Activated CD4-positive, alpha-beta T cell treated with anti-CD3 and anti-CD28 coated beads, Interleukin-10, Interleukin-2, amounts not matched to agents 100 ng/mL and 50 ng/mL, durations not matched to agents 16 hours and 8 hours (primary cell): ENCODE results near the gene GPR84.

ENCODE experiments used
- DNase-seq: peaks from one replicate; pipeline ENCODE4 v3.0.0-alpha.2; 2020

Gene GPR84

DNA sequence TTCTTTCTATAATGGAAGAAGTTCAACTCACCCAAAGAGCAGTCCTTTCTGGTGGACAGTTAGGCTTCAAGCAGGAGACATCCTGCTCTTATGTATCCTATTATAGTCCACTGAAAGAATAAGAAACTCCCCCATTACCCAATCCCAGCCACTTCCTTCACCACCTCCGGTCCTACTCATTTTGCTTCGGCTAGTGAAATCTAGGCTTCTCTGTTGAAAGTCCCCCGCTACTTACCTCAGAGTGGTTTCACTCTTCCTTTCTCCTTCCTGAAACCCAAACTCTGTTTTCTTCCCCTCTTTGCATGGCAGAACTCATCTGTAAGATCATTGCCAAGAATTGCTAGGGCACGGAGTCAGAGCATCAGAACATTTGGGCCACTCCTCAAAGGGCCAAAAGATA lies at the start of gene GPR84:
TSS of gene GPR84 (minus strand) at position 74 of the 400 bp plus-strand sequence. CDS start 635 bp downstream, outside the sequence.
- DNase-seq: peak; percentile 86

DNA sequence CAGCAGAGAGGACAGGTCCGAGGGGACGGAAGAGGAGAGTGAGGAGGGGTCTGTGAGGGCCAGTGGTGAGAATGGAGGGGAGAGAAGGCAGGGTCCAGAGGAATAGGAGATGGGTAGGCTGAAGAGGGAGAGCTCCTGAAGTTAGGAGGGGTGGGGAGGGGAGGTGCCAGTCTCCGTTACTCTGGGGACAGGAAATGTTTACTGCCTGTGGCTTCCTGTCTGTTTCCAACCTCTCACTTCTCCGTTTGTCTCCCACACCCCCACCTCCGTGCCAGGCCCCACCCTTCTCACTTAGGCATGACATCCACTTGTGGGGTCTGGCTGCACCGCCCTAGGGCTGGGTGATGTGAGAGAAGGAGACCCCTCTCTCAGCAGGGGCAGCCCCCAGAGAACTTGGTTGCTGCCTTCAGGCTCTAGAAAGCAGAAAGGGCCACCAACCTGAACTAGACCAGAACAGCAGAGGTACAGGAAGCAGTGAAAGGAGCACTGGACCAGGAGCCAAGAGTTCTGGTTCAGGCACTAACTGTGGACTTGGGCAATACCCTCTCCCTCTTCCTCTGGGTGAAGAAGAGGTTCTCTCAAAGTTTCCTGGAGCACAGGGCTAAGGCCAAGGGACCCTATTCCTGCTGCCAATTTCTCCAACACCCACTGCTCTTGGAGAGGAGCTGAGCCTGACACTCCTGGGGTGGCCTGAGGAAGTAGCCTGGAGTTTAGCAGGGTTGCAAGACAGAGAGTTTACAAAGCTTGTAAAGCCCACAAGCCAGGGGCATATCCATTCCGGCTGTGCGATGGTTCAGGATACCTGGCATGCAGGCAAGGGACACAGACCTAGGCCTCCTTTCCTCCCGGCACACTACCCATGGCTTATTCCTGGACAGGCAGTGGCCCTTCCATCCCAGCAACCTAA lies 49.3 kb upstream of the GPR84 start:
- DNase-seq: peak; percentile 83

DNA sequence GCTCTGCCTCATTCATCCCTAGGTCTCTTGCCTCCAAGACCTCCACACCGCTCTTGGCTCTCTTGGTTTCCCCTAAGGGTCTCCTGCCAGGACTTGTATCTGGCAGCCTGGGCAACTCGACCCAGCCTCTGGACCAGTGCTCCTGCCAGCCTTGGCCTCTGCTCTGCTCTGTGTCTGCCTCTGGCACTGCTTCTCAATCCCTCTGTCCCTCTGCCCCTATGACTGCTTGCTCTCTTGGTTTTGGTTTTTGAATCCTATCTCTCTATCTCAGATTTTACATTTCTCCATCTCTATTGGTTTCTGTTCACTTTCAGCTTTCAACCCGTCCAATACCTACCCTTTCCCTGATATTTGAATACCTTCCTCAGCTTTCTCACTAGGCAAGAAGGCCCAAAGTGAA lies 48.5 kb upstream of the GPR84 start:
- peak; percentile 33 for DNase-seq

DNA sequence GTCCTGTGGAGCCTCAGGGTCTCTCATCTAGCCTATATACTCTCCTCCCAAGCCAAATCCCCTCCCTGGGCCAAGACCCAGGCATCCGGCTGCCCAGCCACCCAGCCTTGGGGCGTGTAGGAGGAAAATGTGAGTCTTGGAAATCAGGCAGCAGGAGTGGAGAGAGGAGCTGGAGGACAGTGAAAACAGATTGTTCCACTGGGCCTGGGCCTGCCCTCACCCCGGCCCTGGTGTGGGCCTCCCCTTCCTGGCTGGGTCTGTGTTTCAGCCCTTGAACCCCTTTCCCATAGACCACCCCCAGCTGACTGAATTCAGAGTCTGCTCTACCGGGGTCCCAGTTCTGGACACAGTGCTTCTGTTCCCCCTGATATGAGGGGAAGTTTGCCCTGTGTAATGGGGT lies 48.1 kb upstream of the GPR84 start:
- no peak for DNase-seq

DNA sequence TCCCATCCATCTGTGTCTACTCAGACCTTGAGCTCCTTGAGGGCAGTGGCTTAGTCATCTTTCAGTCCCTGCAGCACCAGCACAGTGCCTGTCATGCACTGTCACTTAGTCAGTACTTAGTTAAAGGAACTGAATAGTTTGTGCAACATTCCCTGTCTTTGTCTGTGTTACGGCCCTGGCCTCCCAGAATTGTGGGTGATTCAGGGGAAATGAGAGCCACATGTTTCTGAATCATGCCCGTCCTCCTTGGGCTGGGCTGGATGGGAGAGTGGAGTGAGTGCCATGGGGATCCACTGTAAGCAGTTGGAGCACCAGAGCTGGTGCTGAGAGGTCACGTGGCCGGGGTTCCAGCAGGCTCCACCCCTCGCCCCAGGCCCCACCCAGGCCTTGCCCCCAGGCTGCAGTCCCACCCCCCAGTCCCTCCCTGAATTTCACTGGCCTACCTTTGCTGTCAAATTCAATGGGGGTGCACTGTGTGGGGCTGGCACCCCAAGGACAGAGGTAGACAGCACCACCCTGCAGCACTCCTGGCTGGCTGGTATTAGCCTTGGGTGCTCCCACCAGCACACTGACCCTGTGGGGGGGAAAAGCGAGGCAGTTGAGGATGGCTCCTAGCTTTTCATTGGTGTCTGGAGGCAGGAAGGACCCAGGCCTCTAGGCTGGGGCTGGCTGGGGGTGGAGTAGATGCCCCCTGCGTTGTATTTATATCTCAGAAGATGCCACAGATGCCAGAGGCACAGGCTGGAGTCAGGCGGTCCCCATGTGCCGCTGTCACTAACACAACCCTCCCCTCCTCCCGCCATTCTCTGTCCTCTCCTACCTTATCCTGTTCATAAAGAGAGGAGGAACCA lies 47.3 kb upstream of the GPR84 start:
- peak; percentile 75 for DNase-seq

DNA sequence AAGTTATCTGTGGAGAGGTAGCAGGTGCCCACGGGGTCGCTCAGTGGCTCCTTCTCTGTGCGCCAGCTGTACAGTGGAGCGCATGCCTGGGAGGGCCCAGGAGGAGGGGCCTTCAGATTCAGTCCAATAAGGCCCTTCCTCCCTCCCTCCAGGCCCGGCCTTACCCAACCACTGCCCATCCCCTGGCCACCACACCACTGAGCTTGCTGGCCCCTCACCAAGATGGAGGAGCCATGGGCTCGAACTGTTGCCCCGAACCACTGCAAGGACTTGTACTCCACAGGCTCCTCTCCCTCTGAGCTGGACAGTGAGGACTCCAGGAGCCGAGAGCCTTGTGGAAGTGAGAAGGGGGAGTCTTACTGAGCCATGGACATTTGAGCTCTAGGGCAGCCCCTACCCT lies 45.0 kb upstream of the GPR84 start:
- no peak for DNase-seq

DNA sequence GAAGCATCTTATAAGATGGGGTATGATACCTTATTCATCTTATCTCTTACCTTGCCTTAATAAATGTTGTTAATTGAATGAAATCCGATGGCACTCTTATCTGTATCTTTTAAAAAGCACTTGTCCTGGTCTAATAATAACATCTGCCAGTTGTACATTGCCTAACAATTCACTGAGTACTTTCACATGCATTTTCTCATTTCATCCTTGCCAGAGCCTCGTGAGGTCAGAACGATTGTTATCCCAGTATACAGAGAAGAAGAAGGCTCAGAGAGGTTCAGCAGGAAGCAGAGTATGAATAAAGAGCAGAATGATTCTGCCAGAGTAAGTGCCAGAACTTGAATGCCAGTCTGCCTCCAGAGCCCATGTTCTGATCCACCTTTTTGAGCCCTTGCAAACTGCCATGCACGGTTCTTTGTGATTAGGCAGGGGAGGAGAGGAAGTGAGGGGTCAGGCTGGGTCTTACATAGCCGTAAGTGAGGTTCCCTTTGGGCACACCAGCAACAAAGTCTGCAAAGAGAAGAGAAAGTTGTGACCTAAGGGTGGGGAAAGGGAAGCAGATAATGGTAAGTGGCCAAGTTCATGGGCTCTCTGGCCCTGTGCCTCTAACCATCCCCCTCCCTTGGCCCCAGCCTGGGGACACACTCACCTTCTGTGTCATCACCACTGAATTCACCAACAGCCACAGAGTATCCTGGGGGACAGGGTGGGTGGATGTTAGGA lies 43.1 kb upstream of the GPR84 start:
- no peak for DNase-seq

DNA sequence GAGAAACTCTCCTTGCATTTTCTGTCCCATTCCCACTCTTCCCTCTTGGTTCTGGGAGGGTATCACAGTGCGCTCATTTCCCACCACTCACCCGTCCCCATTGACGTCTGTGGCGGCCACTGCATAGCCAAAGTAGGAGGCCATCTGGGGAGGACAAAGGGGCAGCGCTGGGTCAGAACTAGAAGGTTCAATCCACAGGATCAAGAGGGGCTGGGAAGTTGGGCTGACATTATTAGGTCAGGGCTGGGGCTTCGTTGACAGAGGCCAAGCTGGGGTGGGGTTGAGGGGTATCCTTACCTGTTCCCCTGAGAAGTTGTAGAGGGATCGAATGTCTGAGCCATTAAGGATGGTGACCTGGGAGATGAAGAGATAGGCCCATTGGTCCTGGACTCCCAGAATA lies 41.3 kb upstream of the GPR84 start:
- DNase-seq: no peak

DNA sequence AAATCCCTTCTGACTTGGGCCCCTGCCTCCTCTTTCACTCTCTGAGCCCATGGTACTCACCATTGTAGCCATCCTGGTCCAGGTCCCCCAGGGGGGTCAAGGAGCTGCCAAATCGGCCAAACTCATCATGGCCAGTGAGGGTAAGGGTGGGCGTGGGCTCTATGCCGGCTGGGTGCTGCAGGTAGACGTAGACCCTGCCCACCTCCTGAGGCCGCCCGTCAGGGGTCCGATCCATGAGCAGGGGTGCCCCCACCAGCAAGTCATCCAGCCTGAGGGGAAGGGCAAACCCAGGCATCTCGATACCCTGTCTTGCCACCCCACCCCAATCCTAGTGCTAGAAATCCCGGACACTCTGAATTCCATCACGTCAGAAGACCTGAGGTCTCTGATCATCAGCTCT lies 40.8 kb upstream of the GPR84 start:
- DNase-seq: no peak

DNA sequence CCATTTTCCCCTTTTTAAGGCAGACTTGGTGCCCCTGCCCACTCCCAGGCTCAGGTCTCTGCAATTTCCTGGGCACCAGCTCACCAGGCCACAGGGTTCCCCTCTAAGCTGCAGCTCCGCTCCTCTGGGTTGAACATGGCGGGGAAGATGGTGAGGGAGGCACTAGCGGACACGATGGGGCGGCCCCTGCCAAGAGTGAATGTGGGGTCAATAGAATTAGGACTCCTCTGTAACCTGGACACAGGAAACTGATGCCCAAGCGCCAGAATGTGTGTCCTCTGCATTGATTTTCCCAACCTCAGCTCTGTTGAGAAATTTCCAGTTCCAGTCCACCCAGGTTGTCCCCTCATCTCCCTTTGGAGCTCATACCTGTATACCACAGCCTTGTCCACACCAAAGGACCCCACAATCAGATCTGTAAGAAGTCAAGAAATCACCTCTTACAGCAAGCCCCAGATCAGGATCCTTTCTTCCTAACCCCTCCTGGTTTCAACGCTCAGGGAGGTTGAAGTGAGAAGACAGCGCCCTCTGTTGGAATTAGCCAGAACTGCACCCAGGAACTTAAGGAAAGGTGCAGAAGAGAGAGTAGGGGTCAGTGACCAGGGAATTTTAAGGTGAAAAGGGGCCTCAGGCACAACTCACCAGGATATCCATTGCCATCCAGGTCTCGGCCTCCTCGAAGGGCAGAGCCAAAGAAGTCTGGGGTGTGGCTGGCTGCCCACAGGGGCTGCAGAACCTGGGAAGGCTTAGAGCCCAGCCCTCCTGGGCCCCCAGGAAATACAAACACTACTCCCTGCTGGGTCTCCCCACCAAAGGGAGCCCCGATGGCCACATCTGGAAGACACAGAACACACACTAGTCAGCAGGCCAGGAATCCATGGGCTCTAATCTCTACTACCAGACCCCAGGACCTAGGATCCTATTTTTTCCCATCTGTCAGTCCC lies 40.0 kb upstream of the GPR84 start:
- peak; percentile 59 for DNase-seq

DNA sequence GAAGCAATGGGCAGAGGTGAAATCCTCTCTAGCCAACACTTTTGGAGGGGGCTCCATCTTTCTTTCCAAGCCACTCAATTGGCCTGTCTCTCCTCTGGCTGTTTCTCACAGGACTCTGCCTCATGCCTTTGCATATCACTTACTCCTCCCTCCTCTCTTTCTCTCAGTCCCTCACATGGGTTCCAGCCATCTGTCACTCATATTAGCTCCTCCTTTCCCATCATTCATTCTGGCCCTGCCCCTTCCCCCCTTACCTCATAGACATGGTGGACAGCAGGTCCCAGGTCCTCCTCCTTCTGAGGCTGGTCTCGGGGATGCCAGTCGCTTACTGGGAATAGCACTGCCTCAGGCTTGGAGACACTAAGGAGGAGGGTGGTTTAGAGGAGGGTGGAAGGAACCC lies 36.8 kb upstream of the GPR84 start:
- DNase-seq: no peak

DNA sequence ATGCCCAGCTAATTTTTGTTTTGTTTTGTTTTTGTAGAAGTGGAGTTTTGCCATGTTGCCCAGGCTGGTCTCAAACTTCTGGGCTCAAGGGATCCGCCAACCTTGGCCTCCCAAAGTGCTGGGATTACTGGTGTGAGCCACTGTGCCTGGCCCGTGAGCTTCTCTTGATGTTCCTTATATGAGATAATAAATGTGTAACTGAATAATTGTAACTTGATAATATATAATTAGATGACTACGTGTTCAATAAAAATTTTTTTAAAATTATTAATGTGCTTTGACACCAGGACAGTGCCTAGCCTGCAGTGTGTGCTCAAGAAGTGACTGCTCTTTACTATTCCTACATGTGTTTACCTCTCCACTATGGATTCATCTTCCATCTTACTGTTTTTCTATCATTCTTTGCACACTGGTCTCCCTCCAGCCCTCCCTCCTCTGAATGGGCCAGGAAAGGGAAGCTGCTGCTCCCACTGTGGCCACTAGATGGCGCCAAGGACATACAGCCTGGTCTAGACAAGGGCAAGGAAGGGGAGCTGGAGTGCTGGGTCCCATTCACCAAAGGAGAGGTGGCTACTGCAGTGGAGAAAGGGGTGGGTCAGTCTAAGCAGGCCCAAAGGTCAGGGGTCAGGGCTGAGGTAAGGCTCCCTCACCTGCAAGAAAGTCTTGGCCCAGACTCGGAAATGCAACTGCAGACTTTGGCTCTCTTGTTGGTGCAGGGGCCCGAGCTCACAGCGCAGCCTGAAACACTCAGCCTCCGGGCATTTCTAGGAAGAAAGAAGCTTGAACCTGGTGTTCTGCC lies 34.9 kb upstream of the GPR84 start:
- peak; percentile 88 for DNase-seq

DNA sequence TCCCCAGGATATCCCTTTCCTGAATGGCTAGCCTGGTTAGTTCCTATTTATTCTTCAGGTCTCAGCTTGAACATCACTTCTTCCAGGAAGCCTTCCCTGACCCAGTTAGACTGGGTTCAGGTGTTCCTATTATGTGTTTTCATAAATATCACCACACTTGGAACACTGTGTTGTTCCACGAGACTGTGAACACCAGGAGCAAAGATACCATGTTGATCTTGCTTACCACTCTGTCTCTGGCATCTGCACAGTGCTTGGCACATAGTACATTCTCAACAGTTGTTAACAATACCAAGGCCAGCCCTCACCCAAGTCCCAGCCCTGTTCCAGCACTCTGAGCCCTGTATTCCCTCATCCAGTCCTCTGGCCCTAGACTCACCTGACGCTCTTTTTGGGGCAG lies 33.9 kb upstream of the GPR84 start:
- DNase-seq: no peak

DNA sequence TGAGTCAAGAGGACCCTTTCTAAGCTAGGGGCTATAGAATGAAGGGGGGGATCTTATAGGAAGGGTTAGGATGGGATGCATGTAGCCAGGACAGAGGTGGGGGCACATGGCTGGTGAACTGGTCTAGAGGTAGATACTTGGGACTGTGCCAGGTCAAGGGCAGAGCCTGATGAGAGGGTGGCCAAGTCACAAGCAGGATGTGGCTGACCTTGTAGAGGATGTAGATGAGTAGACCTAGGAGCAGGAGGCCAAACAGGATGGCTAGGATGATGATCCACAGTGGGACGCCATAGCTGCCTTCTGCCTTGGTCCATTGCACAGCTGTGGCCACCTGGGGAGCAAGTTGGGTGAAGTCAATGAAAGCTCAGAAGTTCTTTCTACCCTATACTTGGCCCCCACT lies 32.9 kb upstream of the GPR84 start:
- DNase-seq: no peak

DNA sequence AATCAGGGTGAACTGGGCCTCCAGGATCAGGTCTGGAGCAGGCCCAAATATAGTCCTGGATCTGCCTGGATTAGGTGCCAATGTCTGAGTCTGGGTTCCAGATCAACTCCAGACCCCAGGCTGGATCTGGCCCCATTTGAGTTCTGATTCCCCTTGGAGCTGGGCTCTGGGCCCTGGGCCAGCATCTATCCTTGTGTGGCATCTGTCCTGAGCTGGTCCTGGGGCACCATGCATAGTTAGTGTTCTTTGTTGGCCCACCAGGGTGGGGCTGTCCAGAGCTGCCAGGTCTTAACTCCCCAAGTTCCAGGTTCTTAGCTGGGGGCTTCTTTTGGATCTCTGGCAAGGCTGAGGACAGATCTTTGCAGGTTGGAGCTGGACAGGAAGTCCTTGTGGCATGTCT lies 31.3 kb upstream of the GPR84 start:
- no peak for DNase-seq

DNA sequence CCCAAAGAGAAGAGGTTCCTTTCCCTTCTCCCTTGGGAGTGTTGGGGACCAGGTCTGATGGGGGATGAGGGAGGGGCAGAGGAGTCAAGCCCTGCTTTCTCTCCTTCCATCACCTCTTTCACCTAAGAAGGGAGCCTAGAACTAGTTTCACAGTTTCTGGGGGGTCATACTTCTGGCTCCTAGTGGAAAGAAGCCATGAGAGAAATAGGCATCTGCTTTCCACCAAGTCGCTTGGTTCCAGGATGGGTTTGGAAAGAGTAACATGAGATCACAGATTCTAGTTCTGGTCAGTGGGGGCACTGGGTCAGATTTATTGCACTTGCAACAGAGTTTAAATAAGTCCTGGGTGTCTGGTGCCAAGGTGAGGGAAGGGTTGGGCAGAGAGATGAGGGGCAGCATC lies 30.7 kb upstream of the GPR84 start:
- no peak for DNase-seq

DNA sequence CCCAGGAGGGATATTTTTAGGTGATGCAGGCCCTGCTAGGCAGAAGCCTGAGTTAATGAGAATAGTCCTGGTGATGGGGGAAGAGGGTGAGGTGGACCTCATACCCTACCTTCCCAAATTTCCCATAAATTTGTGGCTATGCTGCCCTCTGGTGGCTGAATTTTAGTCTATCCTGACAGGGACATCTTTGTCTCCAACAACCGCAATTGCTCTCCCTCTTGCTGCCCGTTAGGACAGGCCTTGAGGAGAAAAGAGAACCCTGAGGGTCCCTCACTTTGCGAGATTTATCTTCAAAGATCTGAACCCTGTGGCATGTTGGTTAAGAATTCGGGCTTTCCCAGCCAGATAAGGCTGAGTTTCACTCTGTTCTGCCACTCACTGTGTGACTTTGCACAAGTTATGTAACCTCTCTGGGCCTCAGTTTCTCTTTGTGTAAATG lies 30.0 kb upstream of the GPR84 start:
- DNase-seq: peak; percentile 49

DNA sequence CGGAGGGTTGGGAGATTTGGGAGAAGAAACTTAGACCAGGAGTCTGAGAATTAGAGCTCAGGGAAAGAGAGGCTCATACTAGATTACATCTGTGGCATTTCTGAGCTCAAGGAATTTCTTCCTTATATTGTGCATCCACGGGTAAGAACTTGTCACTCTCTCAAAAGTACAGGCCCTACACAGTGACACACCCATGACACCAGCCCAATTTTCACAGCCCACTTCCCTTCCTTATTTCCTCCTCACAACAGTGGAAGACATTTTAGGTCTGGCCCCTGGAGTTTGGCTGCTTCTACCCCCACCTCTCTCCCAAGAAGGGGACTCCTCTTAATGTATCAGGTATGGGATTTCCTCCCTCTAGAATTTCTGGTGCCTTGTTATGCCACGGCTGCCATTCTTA lies 29.5 kb upstream of the GPR84 start:
- DNase-seq: no peak

DNA sequence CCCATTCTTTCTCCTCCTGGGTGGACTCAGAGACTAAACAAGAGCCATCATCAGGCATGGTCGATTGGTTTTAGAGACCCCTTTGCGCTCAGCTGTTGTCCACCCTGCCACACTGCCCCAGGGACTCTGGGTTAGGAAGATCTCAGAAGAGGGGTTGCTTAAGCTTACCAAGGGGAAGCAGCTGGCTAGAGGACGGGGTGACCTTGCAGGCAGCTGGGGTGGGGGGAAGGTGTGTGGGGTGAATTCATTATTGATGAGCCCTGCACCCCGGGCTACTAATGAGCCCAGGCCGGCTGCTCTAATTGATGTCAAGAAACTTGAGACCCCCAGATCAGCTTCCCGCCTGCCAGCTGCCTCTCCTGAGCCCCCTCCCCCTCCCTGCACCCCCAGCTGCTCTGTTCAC lies 28.9 kb upstream of the GPR84 start:
- DNase-seq: no peak

DNA sequence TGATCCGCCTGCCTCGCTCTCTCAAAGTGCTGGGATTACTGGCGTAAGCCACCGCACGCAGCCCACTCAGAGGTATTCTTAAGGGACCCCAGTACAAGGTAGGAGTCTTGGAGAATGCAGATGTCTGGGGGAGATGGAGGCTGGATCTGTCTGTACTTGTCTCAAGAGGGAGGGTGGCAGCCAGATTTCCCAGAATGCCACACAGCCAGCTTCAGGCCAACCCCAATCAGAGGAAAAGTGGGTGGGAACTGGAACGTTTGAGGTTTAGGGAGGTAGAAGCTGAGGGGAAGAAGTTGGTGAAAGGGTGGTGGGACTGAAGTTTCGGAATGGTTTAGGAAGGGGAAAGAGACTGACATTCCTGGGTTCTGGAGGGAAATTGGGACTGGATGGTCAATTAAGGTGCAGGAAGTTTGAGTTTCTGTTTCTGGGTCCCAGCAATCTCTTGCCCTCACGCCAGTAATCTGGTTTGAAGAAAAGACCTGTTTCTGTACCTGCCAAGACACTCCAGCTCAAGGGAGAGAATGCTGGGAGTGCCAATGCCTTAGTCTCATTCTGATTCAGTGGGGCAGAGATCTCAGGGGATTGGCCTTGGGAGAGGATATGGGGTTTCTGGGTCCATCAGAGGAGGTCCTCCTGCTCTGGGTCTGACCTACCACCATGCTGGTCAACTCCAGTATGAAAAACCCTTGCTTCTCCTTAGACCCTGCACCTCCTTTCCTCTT lies 28.4 kb upstream of the GPR84 start:
- no peak for DNase-seq
